Breast epithelium (tissue), 3 donors: ENCODE measurements around the gene ITPKC.

Experiments
- CTCF ChIP-seq, 3 donors: fragments of 450-650 bp; IDR thresholded peaks; one replicate each; pipeline ENCODE4 v1.5.1; 2016 to 2017; ENCODE audit warnings: antibody characterized with exemption in 3 of 3, mild to moderate bottlenecking in 3 of 3, moderate library complexity in 3 of 3
- POLR2A ChIP-seq: fragments of 450-650 bp; IDR thresholded peaks from one replicate; pipeline ENCODE4 v1.6.1; 2016; ENCODE audit warnings: antibody characterized with exemption, mild to moderate bottlenecking, moderate library complexity

- TF ChIP-seq CTCF (IDR thresholded peaks at IDR 0.05) (no peak), POLR2A (no peak)
Observed at GRCh38 chr19:40786060-40787037, 69.4 kb downstream of the ITPKC start.
